Glutamatergic neuron (in vitro differentiated cells): ENCODE results near the gene GAS2. TPM values are rescaled to one million over a fixed set of nuclear protein-coding genes. Genes with fewer than 3 reads are reported as not detected.

Experiments
- DNase-seq: peaks from one replicate; pipeline ENCODE4 v3.0.0; 2022
- H3K27ac Mint-ChIP-seq: one replicate; pipeline ENCODE4 v1.8.0; 2020; ENCODE audit warnings: mild to moderate bottlenecking, mixed read lengths, inconsistent platforms; ENCODE audit not compliant: unreplicated experiment
- H3K27me3 Mint-ChIP-seq: one replicate; pipeline ENCODE4 v1.8.0; 2020; ENCODE audit warnings: mild to moderate bottlenecking, moderate library complexity, mixed read lengths, inconsistent platforms; ENCODE audit not compliant: unreplicated experiment
- H3K36me3 Mint-ChIP-seq: one replicate; pipeline ENCODE4 v1.8.0; 2020; ENCODE audit warnings: mild to moderate bottlenecking, mixed read lengths, inconsistent platforms; ENCODE audit not compliant: unreplicated experiment
- H3K4me1 Mint-ChIP-seq: one replicate; pipeline ENCODE4 v1.8.0; 2020; ENCODE audit warnings: mild to moderate bottlenecking, low read depth, mixed read lengths, inconsistent platforms; ENCODE audit not compliant: unreplicated experiment
- H3K4me3 Mint-ChIP-seq: one replicate; pipeline ENCODE4 v1.8.0; 2020; ENCODE audit warnings: mild to moderate bottlenecking, mixed read lengths, inconsistent platforms; ENCODE audit not compliant: unreplicated experiment
- H3K9me3 Mint-ChIP-seq: one replicate; pipeline ENCODE4 v1.8.0; 2020; ENCODE audit warnings: mild to moderate bottlenecking, moderate library complexity, mixed read lengths, inconsistent platforms; ENCODE audit not compliant: unreplicated experiment
- total RNA-seq: library from RNA; stranded (reverse); fragmentation: NEBNext Ultra II Directional; extraction: Animal tissue kit (Norgen Biotek cat#: 25700); gene quantifications from one replicate; pipeline ENCODE4 v1.2.1, GENCODE V29; 2021; ENCODE audit not compliant: unreplicated experiment
- TF ChIP-seq, protein P1 (sequence below): fragments of 200-600 bp; sonication (generic); IDR thresholded peaks from one replicate; pipeline ENCODE4 v1.5.0; 2021; ENCODE audit not compliant: partially characterized antibody, unreplicated experiment

GAS2 gene
- total RNA-seq, 1 donor from 2014 or later: 11.7 TPM

DNA sequence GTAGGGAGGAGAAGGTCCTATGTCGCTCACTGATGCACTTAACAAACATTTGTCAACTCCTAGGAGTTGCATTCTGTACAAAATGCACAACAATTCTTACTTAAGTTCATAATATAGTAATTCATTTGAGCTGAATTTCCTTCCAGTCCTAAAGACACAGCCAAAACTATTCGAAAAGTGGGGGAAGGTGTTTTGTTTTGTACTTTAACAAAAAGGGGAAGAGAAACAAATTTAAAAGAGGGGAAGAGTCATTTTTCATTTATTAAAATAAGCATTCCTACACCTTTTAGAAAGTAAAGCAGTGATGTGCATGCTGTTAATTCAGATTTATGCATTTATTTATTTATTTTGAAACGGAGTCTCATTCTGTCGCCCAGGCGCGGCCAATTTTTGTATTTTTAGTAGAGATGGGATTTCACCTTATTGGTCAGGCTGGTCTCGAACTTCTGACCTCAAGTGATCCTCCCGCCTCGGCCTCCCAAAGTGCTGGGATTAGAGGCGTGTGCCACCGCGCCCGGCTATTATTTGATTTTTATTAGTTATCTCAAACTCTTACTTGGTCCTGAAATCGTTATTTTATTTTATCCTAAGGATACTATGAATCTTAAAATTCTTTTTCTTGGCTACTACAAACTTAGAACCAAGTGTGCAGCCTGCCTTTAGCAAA lies 39.7 kb upstream of the GAS2 start:
- H3K4me3 Mint-ChIP-seq: peak overlapping the region; percentile 98
- TF ChIP-seq, protein P1, sequence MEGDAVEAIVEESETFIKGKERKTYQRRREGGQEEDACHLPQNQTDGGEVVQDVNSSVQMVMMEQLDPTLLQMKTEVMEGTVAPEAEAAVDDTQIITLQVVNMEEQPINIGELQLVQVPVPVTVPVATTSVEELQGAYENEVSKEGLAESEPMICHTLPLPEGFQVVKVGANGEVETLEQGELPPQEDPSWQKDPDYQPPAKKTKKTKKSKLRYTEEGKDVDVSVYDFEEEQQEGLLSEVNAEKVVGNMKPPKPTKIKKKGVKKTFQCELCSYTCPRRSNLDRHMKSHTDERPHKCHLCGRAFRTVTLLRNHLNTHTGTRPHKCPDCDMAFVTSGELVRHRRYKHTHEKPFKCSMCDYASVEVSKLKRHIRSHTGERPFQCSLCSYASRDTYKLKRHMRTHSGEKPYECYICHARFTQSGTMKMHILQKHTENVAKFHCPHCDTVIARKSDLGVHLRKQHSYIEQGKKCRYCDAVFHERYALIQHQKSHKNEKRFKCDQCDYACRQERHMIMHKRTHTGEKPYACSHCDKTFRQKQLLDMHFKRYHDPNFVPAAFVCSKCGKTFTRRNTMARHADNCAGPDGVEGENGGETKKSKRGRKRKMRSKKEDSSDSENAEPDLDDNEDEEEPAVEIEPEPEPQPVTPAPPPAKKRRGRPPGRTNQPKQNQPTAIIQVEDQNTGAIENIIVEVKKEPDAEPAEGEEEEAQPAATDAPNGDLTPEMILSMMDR: no peak
- H3K9me3 Mint-ChIP-seq: peaks cover 7% of the 10 kb centered on the region
- no peaks in the 10 kb centered on the region for H3K27me3 Mint-ChIP-seq
- peaks cover 19% of the 10 kb centered on the region for H3K4me1 Mint-ChIP-seq
- DNase-seq: no peak
- H3K36me3 Mint-ChIP-seq: no peaks in the 10 kb centered on the region
- H3K27ac Mint-ChIP-seq: peak overlapping the region; percentile 99

DNA sequence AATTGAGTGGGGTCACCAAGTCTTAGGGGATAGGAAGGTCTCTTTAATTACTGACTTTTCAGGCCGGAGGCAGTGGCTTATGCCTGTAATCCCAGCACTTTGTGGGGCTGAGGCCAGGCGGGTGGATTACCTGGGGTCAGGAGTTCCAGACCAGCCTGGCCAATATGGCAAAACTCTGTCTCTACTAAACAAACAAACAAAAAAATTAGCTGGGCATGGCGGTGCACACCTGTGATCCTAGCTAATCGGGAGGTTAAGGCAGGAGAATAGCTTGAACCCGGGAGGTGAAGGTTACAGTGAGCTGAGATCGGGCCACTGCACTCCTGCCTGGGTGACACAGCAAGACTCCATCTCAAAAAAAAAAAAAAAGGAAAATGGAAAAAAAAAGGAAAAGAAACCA lies 39.0 kb upstream of the GAS2 start:
- peaks cover 18% of the 10 kb centered on the region for H3K4me1 Mint-ChIP-seq
- no peak for DNase-seq
- TF ChIP-seq, protein P1: no peak
- no peaks in the 10 kb centered on the region for H3K27me3 Mint-ChIP-seq
- H3K4me3 Mint-ChIP-seq: no peak overlapping the region
- no peaks in the 10 kb centered on the region for H3K36me3 Mint-ChIP-seq
- no peak overlapping the region for H3K27ac Mint-ChIP-seq
- peaks cover 7% of the 10 kb centered on the region for H3K9me3 Mint-ChIP-seq

DNA sequence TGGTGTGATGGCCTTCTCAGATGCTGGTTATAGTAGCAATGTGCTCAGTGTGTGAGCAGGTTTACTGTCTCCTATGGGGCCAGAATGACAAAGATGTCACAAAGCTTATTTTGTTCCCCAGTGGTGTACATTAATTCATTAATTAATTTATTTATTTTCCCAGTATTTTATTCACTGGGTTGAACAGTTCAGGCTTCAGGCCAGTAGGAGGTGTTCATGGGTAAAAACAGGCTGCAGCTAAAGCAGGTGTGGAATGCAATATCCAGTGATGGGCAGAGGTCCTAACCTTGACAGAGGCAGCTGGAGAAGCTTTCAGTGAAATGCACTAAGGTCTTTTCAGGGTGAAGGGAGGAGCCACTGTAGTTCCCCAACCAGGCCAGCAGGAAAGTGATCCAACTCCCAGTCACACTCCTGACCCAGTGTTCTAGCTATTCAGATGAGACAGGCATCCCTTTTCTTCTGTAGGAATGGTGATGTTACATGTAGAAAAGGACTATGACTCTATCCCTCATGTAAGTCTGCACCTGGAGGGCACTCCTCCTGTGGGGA lies 33.0 kb upstream of the GAS2 start:
- no peak overlapping the region for H3K4me3 Mint-ChIP-seq
- no peaks in the 10 kb centered on the region for H3K36me3 Mint-ChIP-seq
- H3K27ac Mint-ChIP-seq: no peak overlapping the region
- DNase-seq: no peak
- H3K9me3 Mint-ChIP-seq: peaks cover 2% of the 10 kb centered on the region
- peaks cover 4% of the 10 kb centered on the region for H3K27me3 Mint-ChIP-seq
- H3K4me1 Mint-ChIP-seq: peaks cover 17% of the 10 kb centered on the region
- TF ChIP-seq, protein P1: peak; percentile 44

DNA sequence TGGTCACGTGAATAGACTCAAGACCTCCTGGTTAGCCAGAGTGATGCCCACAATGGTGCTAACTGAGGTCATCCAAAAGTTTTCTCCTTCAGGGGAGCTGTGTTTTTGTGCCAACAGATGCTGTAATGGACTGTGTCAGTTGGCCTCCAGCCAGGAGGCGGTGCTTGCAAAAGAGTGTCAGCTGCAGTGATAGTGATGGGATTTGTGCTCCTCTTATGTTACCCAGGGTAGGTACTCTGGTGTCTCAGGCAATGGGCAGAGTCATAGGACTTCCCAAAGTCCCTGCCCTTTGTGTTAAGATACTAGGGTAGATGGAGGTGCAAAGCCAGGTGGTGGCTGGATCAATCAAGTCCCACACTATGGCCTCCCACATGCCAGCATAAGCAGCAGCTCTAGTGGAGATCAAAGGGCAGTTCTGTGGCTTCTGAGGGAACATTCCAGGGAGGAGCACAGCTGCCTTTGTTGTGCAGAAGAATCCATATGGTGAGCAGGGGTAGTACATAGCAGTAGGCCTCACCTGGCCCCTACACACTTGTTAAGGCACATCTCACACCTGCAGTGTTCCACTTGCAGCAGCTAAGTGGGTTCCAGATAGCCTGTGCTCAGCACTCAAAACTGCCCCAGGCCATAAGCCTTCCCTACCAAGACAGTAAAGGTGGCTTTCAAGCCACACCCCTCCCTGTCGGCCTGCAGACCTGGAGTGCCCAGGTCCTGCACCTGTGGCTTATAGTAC lies 31.3 kb upstream of the GAS2 start:
- H3K27me3 Mint-ChIP-seq: peaks cover 4% of the 10 kb centered on the region
- no peaks in the 10 kb centered on the region for H3K36me3 Mint-ChIP-seq
- TF ChIP-seq, protein P1: no peak
- peaks cover 2% of the 10 kb centered on the region for H3K9me3 Mint-ChIP-seq
- H3K4me3 Mint-ChIP-seq: no peak overlapping the region
- no peak overlapping the region for H3K27ac Mint-ChIP-seq
- peaks cover 21% of the 10 kb centered on the region for H3K4me1 Mint-ChIP-seq
- DNase-seq: no peak

DNA sequence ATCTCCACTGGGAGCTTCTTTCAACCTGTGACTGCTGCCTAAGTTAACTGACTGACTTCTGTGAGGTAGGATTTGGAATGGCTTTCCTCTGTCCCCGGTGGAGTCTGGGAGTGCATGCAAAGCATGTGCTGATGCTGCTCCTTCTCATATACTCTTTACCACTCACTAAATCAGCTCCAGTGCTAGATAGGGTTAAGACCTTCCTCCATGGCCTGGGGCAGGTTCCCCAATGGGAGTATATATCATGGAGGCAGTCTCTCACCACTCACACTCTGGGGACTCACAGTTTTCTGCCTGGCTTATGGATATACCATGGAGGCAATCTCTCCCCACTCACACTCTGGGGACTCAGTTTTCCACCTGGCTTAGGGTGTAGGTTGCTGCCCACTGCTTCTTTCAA lies 30.7 kb upstream of the GAS2 start:
- Mint-ChIP-seq H3K36me3 (no peaks in the 10 kb centered on the region), H3K9me3 (peaks cover 2% of the 10 kb centered on the region), H3K27ac (no peak overlapping the region), H3K27me3 (peaks cover 4% of the 10 kb centered on the region), H3K4me1 (peaks cover 20% of the 10 kb centered on the region), H3K4me3 (no peak overlapping the region)
- TF ChIP-seq, protein P1: no peak
- no peak for DNase-seq
